ENCODE results near the gene UBAP1L.
"Not testable (repeated sequence)": the region's sequence is repeated elsewhere in the genome, so short reads cannot be mapped to it uniquely, and the experiment has no call there.

Gene UBAP1L

DNA sequence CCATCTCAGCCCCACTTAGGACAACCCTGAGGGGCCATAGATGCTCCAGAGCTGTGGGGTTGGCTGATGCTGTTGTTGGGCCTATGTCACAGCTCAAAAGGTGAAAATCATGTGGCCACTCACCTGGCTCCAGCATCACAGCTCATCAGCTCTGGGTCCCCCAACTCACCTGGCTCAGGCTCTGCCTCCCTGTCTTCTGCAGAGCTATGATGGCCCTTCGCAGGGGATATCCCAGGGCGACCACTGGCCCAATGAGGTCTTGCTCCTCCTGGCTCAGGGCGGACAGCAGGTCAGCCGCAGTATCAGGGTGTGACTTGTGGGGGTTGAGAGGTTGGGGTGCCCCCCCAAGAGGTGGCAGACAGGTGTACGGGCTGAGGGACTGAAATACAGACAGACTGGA is 15.7 kb downstream of the UBAP1L start:
- no peak for DNase-seq

DNA sequence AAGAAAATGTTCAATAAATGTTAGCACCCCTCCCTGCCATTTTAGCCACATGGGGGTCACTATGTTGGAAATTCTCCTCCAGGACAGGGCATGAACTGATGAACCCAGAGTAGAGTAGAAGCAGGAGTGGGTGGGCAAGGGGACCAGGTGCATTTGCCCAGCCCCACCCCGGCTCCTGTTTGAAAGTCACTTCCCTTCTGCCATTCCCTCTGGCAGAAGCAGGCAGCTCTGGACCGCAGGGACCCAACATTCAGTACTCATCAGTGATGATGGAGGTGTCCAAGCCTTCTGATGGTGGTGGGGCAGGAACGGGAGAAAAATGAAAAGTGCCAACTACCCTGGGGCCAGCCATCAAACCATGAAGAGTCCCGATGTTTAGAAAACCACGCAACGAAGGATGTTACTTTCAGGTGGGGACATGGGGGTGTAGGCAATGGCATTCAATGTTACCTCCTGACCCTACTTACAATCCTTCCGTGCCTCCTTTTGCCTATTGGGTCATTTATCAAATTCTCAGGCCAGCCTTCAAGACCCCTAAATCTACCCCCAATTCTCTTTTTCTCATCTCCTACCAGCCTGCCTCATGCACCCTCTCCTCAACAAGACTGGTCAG is 17.2 kb downstream of the UBAP1L start:
- no peak for DNase-seq

DNA sequence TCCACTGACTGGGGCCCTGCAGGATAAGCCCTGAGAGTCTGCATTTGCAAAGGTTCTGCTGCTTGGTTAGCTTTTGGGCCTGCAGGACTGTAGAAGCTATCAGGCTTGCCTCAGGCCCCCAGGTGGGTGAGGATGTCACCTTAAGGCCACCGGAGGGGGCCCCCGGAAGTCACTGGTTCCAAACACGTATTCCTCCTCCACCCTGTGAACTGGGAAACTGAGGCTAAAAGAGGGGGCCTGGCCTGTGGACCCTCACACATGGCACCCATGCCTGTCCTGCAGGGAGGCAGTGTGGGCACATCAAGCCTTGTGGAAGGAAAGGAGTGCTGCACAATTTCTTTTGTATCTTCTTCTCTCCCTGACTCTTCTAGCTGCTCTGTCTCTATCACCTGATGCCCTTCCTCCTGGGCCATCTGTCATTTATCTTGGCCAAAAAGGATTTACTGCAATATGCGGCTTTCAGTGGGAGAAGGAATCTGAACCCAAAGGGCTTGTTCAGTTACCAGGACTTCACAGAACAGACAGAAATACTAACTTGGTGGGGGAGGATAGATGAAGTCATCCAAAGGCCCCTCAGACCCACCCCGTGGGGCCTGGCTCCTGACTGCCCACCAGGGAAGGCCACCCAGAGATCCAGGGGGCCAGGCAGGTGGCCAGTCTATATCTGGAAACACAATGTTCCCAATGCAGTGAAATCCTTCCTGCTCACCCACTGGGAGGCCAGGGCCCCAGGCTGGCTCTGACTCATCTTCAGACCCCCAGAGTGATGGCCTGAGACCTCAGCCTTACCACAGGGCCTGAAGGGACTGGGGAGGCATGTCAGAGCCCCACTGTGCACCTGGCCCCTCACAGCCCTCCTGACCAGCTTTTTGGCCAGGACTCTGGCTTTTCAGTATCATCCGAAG is 18.3 kb downstream of the UBAP1L start:
- DNase-seq: no peak

DNA sequence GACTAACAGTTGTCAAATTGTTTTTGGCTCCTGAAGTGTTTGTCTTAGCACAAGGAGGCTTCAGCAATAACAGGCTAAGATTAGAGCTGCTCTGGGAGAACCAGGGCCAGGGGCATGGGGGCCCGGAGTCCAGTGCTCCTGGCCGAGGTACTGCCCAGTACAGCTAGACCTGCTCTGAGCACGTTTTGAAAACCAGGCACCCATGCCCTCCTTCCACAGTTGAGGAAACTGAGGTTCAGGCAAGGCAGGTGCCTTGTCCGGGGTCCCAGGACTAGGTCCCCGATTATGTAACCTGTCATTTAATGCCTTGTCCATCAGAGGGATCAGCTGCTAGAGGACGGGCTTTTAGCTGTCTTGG is 19.3 kb downstream of the UBAP1L start:
- DNase-seq: no peak

GRCh38 chr15:65095011-65095746 is 19.8 kb downstream of the UBAP1L start:
- no peak for DNase-seq

- no peak for DNase-seq
Observed at GRCh38 chr15:65094294-65094995, 20.6 kb downstream of the UBAP1L start.

DNA sequence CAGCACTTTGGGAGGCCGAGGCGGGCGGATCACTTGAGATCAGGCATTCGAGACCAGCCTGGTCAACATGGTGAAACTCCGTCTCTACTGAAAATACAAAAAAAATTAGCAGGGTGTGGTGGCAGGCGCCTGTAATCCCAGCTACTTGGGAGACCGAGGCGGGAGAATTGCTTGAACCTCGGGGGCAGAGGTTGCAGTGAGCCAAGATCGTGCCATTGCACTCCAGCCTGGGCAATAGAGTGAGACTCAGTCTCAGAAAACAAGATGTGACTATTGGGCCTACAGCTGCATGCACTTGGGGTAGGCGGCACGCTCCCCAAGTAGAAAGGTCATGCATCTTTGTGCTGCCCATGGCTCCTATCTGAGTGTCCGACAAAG is 21.2 kb downstream of the UBAP1L start:
- not testable (repeated sequence) for DNase-seq

DNA sequence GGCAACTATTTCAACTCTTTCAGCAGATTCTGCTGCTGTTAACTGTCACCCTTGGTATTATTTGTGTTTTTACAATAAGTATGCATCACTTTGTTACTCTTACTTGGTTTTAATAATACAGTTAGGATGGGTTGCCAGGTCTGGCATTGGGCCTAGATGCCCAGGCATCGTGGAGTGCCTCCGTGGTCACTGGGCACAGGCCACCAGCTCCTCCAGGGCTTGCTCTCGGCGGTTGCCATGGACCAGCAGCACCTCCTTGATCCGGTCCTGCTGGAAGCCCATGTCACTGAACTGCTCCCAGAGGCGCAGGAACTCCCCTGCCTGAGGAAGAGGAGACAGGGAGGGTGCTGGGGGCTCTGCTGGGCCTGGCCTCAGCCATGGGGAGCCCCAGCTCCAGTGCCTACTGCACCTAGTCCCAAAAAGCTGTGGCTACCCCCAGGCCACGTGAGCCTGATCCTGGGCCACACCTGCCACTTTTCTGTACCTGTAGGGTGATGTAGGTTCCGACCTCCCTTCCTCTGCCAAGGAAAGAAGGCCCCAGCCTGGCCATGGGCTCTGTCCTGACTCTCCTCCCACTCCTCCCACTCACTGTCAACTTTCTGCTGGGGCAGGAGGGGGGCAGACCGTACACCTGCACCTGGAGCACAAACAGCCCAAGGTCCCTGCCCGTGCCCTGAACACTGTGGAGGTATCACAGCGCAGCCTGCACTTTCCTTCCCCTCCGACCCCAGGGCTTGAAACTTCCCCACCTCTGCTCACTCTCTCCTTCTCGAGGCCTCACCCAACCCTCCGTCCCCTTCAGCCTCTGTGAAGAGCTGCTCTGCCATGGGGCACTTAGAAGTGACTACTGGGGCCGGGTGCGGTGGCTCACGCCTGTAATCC is 21.8 kb downstream of the UBAP1L start:
- no peak for DNase-seq

DNA sequence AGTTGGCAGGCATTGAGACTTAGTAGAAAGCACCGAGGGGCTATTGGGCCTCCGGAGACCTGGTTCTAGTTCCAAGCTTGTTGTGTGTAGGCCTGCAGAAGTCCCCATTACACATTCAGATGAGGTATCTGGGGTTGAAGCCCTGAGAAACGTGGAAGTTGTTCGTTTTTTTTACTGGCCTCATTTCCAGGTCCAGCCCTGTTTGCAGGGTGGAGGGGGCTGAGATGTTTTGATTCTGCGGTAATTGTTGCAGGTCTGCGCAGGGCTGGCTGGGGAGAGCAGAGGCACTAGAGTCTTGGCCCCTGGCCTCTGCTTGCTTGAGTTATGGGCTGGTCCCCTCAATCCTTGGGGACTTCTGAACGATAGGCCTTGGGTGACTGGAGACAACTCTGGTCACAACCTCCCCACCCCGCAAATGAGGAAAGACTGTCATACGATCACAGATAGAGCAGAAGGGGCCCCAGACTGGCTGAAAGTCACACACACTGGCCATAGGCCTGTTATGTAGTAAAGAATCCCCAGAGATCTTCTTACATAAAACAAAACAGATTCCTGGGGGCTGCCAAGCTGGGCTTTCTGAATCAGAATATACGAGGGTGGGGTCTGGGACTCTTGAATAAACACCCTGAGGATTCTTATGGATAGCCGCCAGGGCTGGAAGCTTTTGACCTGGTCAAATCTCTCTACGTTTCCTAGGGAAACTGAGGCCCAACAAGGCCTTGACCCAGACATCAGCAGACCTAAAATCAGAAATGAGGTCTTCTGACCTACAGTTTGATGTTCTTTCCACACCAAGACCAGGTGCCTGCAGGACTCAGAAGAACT is 22.8 kb downstream of the UBAP1L start:
- no peak for DNase-seq

DNA sequence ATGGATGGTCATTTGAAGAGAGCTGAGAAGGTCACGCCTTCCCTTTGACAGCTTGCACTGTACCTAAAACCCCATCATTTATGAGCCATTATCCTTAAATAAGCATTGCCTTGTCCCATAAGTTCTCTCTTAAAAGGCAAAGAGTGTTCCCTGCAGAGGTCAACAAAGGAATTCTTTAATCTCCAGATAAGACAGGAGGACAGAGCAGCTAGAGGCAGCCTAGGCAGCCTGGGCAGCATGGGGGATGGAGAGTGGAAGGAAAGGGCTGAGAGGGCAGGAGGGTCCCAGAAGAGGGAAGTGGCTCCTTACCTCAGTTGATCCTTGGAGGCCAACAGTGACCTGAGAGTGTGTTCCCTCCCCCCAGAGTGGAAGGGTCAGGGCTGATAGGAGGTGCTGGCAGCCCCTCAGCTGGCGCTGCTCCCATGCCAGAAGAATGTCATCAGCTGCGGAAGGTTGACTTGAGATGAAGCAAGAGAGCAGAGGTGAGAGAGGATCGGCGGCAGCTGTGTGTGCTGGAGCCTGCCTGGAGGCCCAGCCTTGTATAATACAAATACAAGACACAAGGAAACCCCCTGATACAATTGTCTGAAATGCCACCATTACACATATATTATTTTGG is 25.7 kb downstream of the UBAP1L start:
- no peak for DNase-seq

DNA sequence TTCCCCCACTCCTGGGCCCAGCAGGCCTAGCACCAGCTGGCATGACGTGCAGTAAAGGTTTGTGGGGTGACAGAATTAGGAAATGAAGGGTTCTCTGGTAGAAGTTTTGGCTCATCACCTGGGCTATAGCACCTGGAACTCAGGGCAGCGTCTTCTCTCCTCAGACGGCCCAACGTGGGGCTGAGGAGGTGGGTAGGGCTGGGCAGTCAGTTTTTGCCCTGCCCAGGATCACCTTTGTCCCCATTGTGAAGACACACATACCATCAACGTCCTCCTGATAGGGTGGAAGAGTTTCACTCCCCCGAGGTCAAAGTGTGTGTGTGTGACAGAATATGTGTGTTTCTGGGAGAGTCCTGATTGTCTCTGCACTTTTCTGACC is 26.4 kb downstream of the UBAP1L start:
- no peak for DNase-seq

GRCh38 chr15:65087873-65088642 is 26.9 kb downstream of the UBAP1L start:
- no peak for DNase-seq

DNA sequence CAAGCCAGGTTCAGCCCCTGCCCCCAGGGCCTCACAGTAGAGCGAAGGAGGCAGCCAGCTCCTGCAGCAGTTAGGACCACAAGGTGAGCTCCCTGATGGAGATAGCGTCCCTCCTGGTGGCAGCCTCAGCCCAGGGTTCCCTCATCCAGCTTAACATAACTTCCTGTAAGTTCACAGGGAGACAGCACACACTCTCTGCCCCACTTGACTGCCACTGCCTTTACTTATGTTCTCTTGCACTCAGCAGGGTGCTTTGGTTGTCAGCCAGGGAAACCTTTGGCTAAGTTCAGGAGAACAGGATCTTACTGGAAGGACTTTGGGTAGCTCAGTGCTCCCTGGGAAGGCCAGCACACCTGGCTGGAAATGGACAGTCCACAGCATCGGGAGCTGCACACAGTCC is 27.6 kb downstream of the UBAP1L start:
- DNase-seq: no peak

- no peak for DNase-seq
Observed at GRCh38 chr15:65086680-65087111, 28.3 kb downstream of the UBAP1L start.

- no peak for DNase-seq
Observed at GRCh38 chr15:65085990-65086679, 28.9 kb downstream of the UBAP1L start.

- DNase-seq: no peak
Observed at GRCh38 chr15:65085207-65085753, 29.7 kb downstream of the UBAP1L start.

DNA sequence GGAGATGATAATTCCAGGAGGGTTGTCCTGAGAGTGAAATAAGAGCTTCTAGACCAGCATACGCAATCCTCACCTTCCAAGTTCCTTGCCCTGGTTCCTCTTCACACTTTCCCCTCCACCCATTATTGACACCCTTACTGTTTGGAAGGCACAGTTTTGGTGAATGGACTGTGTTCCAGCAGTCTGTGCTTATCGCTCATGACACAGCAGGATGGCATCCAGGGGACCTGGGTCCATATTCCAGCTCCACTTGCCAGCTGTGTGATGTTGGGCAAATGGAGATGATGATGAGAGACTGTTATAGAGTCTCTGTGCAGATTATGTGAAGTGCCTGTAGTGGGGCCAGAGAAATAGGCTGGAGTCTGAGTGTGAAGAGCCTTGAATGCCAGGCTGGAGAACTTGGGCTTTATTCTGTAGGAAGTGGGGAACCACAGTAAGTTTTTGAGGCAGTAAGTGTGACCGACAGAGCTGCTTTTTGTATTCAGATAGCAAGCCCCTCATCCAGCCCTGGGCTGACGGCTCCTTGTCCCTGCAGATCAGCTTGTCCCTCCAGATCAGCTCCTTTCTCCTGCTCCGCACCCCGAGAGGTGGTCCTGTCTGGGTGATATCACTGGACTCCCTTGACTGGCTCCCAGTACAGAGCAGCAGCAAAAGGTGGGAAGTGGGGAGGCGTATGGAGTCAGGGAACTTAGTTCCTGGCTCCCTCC is 30.3 kb downstream of the UBAP1L start:
- DNase-seq: no peak

DNA sequence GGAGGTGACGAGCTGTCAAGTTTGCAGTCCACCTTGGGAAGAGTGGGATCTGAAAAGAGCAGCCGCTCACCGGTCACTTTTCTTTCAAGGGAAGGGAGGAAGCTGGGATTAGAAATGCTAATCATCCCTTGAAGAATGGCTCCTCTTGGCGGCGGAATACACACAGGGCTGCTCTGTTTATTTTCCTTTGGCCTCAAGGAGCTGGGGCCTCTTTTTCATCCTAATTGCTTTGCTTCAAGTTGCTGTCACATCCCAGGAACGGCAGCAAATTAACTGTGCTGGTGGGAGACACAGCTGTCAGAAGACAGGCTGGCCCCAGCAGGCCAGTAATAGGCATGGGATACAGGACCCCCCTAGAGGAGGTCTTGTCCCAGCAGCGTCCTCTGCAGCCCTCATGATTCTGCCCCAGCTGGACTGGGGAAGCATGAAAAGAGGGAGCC is 31.7 kb downstream of the UBAP1L start:
- no peak for DNase-seq
